ENCODE results near the gene PGLYRP3.

The PGLYRP3 gene

DNA sequence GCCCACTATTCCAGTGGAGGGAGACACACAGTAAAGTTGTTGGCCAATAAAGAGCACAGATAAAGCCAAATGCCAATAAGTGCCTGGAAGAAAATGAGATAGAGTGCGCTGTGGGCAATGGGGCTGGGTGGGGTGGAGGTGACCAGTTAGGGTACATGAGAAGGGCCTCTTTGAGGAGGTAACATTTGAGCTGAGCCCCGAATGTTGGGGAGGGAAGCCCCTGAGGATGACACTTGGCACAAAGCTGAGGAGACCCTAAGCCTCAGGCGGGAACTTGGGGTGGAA is 45.9 kb upstream of the PGLYRP3 start:
- no peak for FAIRE-seq

DNA sequence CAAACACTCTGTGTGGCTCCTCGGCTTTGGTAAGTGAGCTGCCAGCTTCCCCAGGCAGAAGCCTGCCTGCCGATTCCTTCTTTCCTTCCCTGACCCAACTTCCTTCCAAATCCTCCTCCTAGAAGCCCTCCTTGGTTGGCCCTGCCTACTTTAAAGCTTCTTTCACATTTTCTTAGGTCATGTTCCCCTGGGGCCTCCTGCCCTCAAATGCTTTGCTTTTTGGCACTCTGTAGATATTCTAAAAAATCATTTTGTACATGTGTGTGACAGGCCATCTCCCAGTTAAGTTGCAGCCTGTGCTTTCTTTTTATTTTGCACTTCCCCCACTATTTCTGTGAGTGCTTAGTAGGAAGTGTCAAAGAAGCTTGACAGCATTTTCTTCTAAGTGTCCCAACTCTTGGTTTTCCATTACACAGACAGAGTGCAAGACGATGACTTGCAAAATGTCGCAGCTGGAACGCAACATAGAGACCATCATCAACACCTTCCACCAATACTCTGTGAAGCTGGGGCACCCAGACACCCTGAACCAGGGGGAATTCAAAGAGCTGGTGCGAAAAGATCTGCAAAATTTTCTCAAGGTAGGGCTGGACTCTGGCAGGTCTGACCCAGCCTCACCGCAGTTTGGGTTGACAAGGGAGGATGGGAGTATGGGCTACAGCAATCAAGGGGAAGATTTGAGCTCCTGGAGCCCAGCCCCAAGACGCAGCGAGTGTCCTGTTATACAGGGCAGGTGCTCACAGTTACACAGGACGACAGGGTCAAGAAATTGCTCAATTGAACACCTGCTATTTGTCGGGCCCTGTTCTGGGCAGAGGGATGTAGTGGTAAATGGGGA is 45.3 kb upstream of the PGLYRP3 start, which contains the start of gene S100A9:
Gene S100A9, plus strand, starts transcription at position 2 of the 838 bp plus-strand sequence. Its CDS starts 430 bp downstream, at position 432.
- FAIRE-seq (no peak), DNase-seq (ENCODE audit: insufficient read length, low spot score) (no peak)
- TF ChIP-seq, protein P1, sequence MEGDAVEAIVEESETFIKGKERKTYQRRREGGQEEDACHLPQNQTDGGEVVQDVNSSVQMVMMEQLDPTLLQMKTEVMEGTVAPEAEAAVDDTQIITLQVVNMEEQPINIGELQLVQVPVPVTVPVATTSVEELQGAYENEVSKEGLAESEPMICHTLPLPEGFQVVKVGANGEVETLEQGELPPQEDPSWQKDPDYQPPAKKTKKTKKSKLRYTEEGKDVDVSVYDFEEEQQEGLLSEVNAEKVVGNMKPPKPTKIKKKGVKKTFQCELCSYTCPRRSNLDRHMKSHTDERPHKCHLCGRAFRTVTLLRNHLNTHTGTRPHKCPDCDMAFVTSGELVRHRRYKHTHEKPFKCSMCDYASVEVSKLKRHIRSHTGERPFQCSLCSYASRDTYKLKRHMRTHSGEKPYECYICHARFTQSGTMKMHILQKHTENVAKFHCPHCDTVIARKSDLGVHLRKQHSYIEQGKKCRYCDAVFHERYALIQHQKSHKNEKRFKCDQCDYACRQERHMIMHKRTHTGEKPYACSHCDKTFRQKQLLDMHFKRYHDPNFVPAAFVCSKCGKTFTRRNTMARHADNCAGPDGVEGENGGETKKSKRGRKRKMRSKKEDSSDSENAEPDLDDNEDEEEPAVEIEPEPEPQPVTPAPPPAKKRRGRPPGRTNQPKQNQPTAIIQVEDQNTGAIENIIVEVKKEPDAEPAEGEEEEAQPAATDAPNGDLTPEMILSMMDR (IDR thresholded peaks at IDR 0.05; ENCODE audit: insufficient read depth, missing control alignments): no peak

More for the DNA sequence above, 45.9 kb upstream of the PGLYRP3 start:
- TF ChIP-seq, protein P1 (IDR thresholded peaks at IDR 0.05; ENCODE audit: insufficient read depth, missing control alignments): no peak
- DNase-seq (ENCODE audit: insufficient read length, low spot score): no peak

DNA sequence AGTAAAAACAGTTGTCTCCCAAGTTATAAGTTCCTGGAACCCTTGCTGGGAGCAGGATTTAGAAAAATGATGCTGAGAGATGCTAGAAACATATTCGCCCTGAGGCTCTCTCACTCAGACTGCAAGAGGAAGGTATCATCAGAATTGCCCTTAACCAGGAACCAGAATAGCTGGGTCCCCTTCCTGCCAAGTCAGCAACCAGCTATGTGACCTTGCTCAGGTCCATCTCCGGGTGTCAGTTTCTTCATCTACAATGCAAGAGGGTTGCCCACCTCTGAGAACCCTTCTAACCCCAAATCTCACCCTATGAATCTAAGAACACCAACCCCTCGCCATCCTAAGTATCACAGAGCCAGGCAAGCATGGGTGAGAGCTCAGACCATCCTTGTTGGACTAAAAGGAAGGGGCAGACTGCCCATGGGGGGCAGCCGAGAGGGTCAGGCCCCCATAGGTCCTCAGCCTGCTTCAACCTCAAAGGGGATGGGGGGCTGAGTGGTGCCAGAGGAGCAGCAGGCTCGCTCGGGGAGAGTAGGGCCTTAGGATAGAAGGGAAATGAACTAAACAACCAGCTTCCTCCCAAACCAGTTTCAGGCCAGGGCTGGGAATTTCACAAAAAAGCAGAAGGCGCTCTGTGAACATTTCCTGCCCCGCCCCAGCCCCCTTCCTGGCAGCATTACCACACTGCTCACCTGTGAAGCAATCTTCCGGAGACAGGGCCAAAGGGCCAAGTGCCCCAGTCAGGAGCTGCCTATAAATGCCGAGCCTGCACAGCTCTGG is 44.5 kb upstream of the PGLYRP3 start:
- TF ChIP-seq, protein P1 (IDR thresholded peaks at IDR 0.05; ENCODE audit: insufficient read depth, missing control alignments): no peak
- DNase-seq (ENCODE audit: insufficient read length, low spot score) (no peak), FAIRE-seq (no peak)

DNA sequence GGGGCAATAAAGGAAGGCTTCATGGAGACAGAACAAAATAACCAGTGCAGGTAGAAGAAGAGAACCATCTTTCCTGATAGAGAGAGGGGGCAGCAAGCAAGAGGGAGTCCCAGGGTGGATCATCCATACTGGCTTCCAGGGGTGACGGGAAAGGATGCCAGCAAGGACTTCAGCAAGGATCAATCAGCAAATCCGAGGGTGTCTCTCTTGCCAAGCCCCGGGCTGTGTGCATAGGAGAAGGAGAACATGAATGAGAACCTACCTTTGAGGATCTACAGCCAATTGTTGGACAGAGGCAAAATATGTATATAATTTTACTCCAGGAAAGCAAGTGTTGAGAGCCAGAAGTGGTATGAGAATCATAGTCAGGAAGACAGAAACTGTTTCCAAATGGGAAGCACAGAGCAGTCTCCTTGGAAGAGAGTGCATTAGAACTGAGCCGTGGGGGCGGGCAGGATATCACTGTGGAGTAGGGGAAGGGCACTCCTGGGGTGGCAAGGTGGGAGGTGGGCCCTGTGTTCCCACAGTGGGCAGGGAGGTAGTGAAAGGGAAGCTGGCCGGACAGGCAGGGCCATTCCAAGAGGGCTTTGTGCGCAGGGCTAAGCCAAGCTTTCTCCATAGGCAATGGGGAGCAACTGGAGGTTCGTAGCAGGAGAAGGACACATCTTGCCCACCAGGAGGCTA is 43.8 kb upstream of the PGLYRP3 start:
- no peak for DNase-seq (ENCODE audit: insufficient read length, low spot score)
- no peak for FAIRE-seq
- TF ChIP-seq, protein P1 (IDR thresholded peaks at IDR 0.05; ENCODE audit: insufficient read depth, missing control alignments): no peak

DNA sequence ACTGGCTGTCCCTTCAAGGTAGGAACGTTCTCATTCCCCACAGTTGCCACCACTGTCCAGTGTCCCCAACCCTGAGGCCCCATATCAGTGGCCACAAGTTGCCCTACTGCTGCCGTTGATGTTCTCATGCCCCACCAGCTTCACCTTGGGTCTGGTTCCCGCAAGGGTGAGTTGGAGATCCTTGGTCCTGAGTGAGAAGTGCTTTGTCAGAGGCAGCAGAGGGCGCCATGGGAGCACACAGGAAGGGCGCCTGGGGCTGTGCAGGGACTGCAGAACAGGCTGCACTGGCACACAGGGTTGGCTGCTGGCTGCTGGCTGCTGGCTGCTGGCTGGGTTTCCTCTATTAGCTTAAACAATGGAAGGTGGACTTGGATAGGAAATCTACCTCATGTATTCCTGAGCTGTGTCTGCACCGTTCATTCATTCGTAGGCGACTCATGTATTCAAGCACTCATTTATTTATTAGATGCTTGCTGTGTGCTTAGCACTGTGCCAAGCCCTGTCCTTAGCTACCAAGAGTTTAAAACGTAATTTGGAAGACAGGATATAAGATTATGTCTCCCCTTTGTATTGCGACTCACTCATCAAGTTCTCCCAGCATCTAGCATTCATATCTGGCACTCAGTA is 42.8 kb upstream of the PGLYRP3 start:
- no peak for FAIRE-seq
- DNase-seq (ENCODE audit: insufficient read length, low spot score): no peak
- TF ChIP-seq, protein P1 (IDR thresholded peaks at IDR 0.05; ENCODE audit: insufficient read depth, missing control alignments): peak; percentile 64

DNA sequence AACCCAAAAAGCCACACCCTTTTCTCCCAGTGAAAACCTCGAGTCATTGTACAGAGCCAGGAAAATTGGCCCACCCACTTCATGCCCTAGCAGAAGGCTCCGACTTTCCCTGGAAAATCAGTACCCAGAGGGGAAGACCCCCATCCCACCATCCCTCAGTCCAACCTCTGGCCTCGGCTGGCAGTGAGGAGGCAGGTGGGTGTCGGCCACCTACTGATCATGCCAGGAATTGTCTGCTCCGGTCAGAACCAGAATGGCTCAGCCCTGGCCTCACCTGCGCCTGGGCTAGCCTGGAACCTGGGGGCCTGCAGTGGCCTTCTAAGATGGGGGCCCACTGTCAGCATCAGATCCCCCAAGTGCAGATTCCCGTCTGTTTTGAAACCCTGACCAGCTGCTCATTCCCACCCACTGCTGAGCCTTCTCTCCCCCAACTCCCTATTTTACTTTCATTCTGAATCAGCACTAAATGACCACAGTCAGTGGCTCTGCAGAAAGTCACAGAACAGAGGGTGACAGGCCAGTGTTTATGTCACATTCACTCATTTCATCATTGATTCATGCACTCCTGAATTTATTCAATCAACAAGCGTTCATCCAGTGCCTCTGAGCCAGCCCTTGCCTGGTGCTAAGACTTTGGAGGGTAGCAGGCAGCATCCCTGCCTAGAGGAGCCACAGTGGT is 41.9 kb upstream of the PGLYRP3 start:
- TF ChIP-seq, protein P1 (IDR thresholded peaks at IDR 0.05; ENCODE audit: insufficient read depth, missing control alignments): no peak
- DNase-seq (ENCODE audit: insufficient read length, low spot score) (no peak), FAIRE-seq (no peak)
